Upper lobe of right lung (tissue), 1 donor: ENCODE results near the gene TERT. TPM values are rescaled to one million over a fixed set of nuclear protein-coding genes. Genes with fewer than 3 reads are reported as not detected.

Source experiments
- ATAC-seq: fragments of 200-7000 bp; cut with Tn5 transposase; one replicate; pipeline ENCODE4 v1.9.1; 2020; ENCODE audit warnings: mild to moderate bottlenecking, moderate library complexity
- DNase-seq: peaks from one replicate; pipeline ENCODE4 v3.0.0-alpha.2; 2020
- H3K27ac ChIP-seq: fragments of 200-600 bp; one replicate; pipeline ENCODE4 v1.8.0; 2022
- H3K27me3 ChIP-seq: fragments of 200-600 bp; one replicate; pipeline ENCODE4 v1.8.0; 2022; ENCODE audit warnings: mild to moderate bottlenecking
- H3K36me3 ChIP-seq: fragments of 200-600 bp; one replicate; pipeline ENCODE4 v1.8.0; 2022
- H3K4me1 ChIP-seq: fragments of 200-600 bp; one replicate; pipeline ENCODE4 v1.8.0; 2022
- H3K4me3 ChIP-seq: fragments of 200-600 bp; one replicate; pipeline ENCODE4 v1.8.0; 2022; ENCODE audit warnings: mild to moderate bottlenecking
- H3K9me3 ChIP-seq: fragments of 200-600 bp; one replicate; pipeline ENCODE4 v1.8.0; 2022
- CTCF ChIP-seq: fragments of 200-600 bp; IDR thresholded peaks from one replicate; pipeline ENCODE4 v1.8.0; 2022; ENCODE audit warnings: antibody characterized with exemption
- intact Hi-C: fragments of 100-400 bp; cut with DNase I; formaldehyde crosslinking; loops from one replicate; pipeline ENCODE4 v1.11.0; 2022
- total RNA-seq: library from RNA; stranded (reverse); fragmentation: NEBNext Ultra II Directional; extraction: Animal tissue kit (Norgen Biotek cat#: 25700); gene quantifications from one replicate; pipeline ENCODE4 v1.2.1, GENCODE V29; 2021
- donor health status: DM: no; HTN: yes; CAD: no; lungs with severe emphysema.

Gene TERT
- total RNA-seq, 1 donor from 2014 or later: not detected

- Histone ChIP-seq H3K27me3 (no peaks in the 10 kb centered on the region), H3K4me3 (no peak overlapping the region), H3K27ac (no peak overlapping the region), H3K9me3 (no peaks in the 10 kb centered on the region), H3K36me3 (no peaks in the 10 kb centered on the region), H3K4me1 (no peaks in the 10 kb centered on the region)
- intact Hi-C loops: no loop called here
- ATAC-seq: no peak
- no peak for DNase-seq
- TF ChIP-seq CTCF: no peak
Observed at GRCh38 chr5:1264211-1264610, 30.7 kb downstream of the TERT start.

- intact Hi-C loops: no loop called here
- no peaks in the 10 kb centered on the region for H3K36me3 ChIP-seq
- H3K27ac ChIP-seq: no peak overlapping the region
- no peaks in the 10 kb centered on the region for H3K4me1 ChIP-seq
- ATAC-seq: no peak
- TF ChIP-seq CTCF: no peak
- H3K4me3 ChIP-seq: no peak overlapping the region
- H3K9me3 ChIP-seq: no peaks in the 10 kb centered on the region
- H3K27me3 ChIP-seq: no peaks in the 10 kb centered on the region
- no peak for DNase-seq
Observed at GRCh38 chr5:1262381-1262780, 32.5 kb downstream of the TERT start.

- Histone ChIP-seq H3K27me3 (no peaks in the 10 kb centered on the region), H3K4me3 (no peak overlapping the region), H3K4me1 (no peaks in the 10 kb centered on the region), H3K9me3 (no peaks in the 10 kb centered on the region), H3K27ac (no peak overlapping the region), H3K36me3 (no peaks in the 10 kb centered on the region)
- ATAC-seq (no peak), DNase-seq (no peak)
- no peak for TF ChIP-seq CTCF
- intact Hi-C loops: no loop called here
Observed at GRCh38 chr5:1261643-1262042, 33.2 kb downstream of the TERT start.

- no peaks in the 10 kb centered on the region for H3K4me1 ChIP-seq
- ATAC-seq (no peak), DNase-seq (no peak)
- TF ChIP-seq CTCF: no peak
- no peaks in the 10 kb centered on the region for H3K9me3 ChIP-seq
- H3K36me3 ChIP-seq: no peaks in the 10 kb centered on the region
- no peaks in the 10 kb centered on the region for H3K27me3 ChIP-seq
- H3K4me3 ChIP-seq: no peak overlapping the region
- intact Hi-C loops: no loop called here
- no peak overlapping the region for H3K27ac ChIP-seq
Observed at GRCh38 chr5:1259806-1260480, 34.9 kb downstream of the TERT start.

- intact Hi-C loops: no loop called here
- H3K9me3 ChIP-seq: no peaks in the 10 kb centered on the region
- H3K27me3 ChIP-seq: no peaks in the 10 kb centered on the region
- H3K4me3 ChIP-seq: no peak overlapping the region
- no peak for TF ChIP-seq CTCF
- no peaks in the 10 kb centered on the region for H3K36me3 ChIP-seq
- H3K4me1 ChIP-seq: no peaks in the 10 kb centered on the region
- ATAC-seq: no peak
- no peak overlapping the region for H3K27ac ChIP-seq
- DNase-seq: no peak
Observed at GRCh38 chr5:1257841-1258240, 37.0 kb downstream of the TERT start.

- TF ChIP-seq CTCF: no peak
- no peaks in the 10 kb centered on the region for H3K4me1 ChIP-seq
- H3K27me3 ChIP-seq: no peaks in the 10 kb centered on the region
- intact Hi-C loops: no loop called here
- no peak for ATAC-seq
- no peak for DNase-seq
- no peaks in the 10 kb centered on the region for H3K9me3 ChIP-seq
- no peak overlapping the region for H3K27ac ChIP-seq
- no peak overlapping the region for H3K4me3 ChIP-seq
- H3K36me3 ChIP-seq: no peaks in the 10 kb centered on the region
Observed at GRCh38 chr5:1257363-1257762, 37.5 kb downstream of the TERT start.
